GM23248 (cell line): Measurements from ENCODE around the gene KSR2. TPM values are rescaled to one million over a fixed set of nuclear protein-coding genes. Genes with fewer than 3 reads are reported as not detected.
"Not testable (repeated sequence)": the region's sequence is repeated elsewhere in the genome, so short reads cannot be mapped to it uniquely, and the experiment has no call there.

Experiments used
- DNase-seq: peaks from one replicate; pipeline ENCODE4 v3.0.0-alpha.2; 2015
- H2AFZ ChIP-seq: fragments of 200-600 bp; sonication (generic); 2 replicates; pipeline ENCODE4 v1.6.1; 2016; ENCODE audit warnings: antibody characterized with exemption
- H3F3A ChIP-seq: fragments of 200-600 bp; sonication (generic); 2 replicates; pipeline ENCODE4 v1.6.1; 2016; ENCODE audit warnings: mild to moderate bottlenecking, antibody characterized with exemption, mixed run types; ENCODE audit not compliant: insufficient read depth
- H3K27ac ChIP-seq: fragments of 200-600 bp; sonication (generic); 2 replicates; pipeline ENCODE4 v1.5.1; 2016; ENCODE audit warnings: mild to moderate bottlenecking
- H3K27me3 ChIP-seq: fragments of 200-600 bp; sonication (generic); replicated peaks from 2 replicates; pipeline ENCODE4 v1.6.1; 2016; ENCODE audit warnings: mild to moderate bottlenecking; ENCODE audit not compliant: insufficient read depth
- H3K36me3 ChIP-seq: fragments of 200-600 bp; sonication (generic); 2 replicates; pipeline ENCODE4 v1.6.1; 2016; ENCODE audit warnings: low read depth, mild to moderate bottlenecking
- H3K4me1 ChIP-seq: fragments of 200-600 bp; sonication (generic); 2 replicates; pipeline ENCODE4 v1.6.1; 2016; ENCODE audit warnings: mild to moderate bottlenecking; ENCODE audit not compliant: insufficient read depth
- H3K4me2 ChIP-seq: fragments of 200-600 bp; sonication (generic); one replicate; pipeline ENCODE4 v1.6.1; 2016; ENCODE audit warnings: mild to moderate bottlenecking; ENCODE audit not compliant: unreplicated experiment
- H3K4me3 ChIP-seq: fragments of 200-600 bp; sonication (generic); 2 replicates; pipeline ENCODE4 v1.5.1; 2016; ENCODE audit warnings: mild to moderate bottlenecking
- H3K79me2 ChIP-seq: fragments of 200-600 bp; sonication (generic); 2 replicates; pipeline ENCODE4 v1.6.1; 2016; ENCODE audit warnings: mild to moderate bottlenecking; ENCODE audit not compliant: insufficient read depth
- H3K9ac ChIP-seq: fragments of 200-600 bp; sonication (generic); 2 replicates; pipeline ENCODE4 v1.6.1; 2016; ENCODE audit warnings: mild to moderate bottlenecking
- H3K9me2 ChIP-seq: fragments of 200-600 bp; sonication (generic); 2 replicates; pipeline ENCODE4 v1.6.1; 2016; ENCODE audit warnings: mixed run types, mild to moderate bottlenecking, moderate library complexity; ENCODE audit not compliant: insufficient read depth
- H3K9me3 ChIP-seq: fragments of 200-600 bp; sonication (generic); one replicate; pipeline ENCODE4 v1.6.1; 2017; ENCODE audit warnings: low read depth
- H4K20me1 ChIP-seq: fragments of 200-600 bp; sonication (generic); 2 replicates; pipeline ENCODE4 v1.6.0; 2016; ENCODE audit not compliant: insufficient read depth
- EZH2 ChIP-seq: fragments of 200-600 bp; sonication (generic); IDR thresholded peaks from 2 replicates; pipeline ENCODE4 v1.6.1; 2018; ENCODE audit warnings: antibody characterized with exemption, mild to moderate bottlenecking; ENCODE audit not compliant: insufficient read depth, poor library complexity, severe bottlenecking
- EZH2phosphoT487 ChIP-seq: fragments of 200-600 bp; sonication (generic); IDR thresholded peaks from 2 replicates; pipeline ENCODE4 v1.6.1; 2018; ENCODE audit warnings: antibody characterized with exemption, moderate library complexity, mild to moderate bottlenecking, low read depth; ENCODE audit not compliant: insufficient read depth
- WGBS, 2 experiments: methylation state at CpG; one replicate each; pipeline ENCODE4 v1.1.6; 2015 to 2017; ENCODE audit warnings: low lambda C conversion rate in 2 of 2, low coverage in 1 of 2; ENCODE audit errors: missing lambda C conversion rate in 2 of 2; 5-methylcytosine and 5-hydroxymethylcytosine counted together
- in situ Hi-C: fragments of 300-500 bp; cut with MboI; formaldehyde crosslinking; loops from 2 replicates; pipeline ENCODE4 v1.15.0; 2020
- polyA plus RNA-seq: library from polyadenylated mRNA; unstranded; fragments of >200 nt; fragmentation: Nextera tagmentation; extraction: Ambion mirVana; gene quantifications from 2 replicates; pipeline ENCODE4 v1.2.1, GENCODE V29; 2016
- total RNA-seq: library from RNA; depleted of rRNA; stranded (reverse); fragments of >200 nt; shearing (Covaris generic); gene quantifications from 2 replicates; pipeline ENCODE4 v1.2.3, GENCODE V29; 2014

Gene KSR2
- total and polyA plus RNA-seq, 2 experiments from 2014 or later = not detected

DNA sequence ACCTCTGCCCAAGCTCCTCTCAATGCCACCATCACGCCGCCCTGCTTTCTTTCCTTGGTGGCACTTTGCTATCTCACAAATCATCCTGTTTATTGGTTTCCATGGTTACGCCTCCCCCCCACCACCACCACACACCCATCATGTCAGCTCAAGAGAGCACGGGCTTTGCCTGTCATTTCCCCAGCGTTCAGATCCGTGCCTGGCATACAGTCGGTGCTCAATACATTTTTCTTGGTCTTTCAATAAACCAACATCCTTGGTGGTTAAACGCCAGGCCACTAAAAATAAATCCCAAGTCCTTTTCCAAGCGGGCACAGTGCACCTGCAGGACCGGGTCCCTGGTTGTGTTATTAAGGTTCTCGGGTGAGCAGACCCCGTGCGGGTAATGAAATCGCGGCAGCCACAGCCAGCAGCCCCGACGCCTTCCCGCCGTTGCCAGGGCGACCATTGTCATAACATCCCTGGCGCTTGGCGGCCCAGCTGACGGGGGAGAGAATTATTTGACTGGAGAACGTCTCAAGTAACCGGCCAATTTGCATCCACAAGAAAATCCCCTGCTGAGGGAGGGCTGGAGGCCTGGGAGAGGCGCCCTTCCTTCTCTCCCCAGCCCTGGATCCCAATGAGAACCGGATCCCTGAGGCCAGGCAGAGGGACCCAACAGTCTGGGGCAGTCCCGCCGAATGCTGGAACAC, 92.9 kb downstream of the KSR2 start:
- in situ Hi-C loops = loop anchor here (10.0 to 25.0 kb wide), 2 partner anchors 149 to 261 kb away; partner anchors contain the start of gene PEBP1
- Histone ChIP-seq H3F3A (no peaks in the 10 kb centered on the region), H3K27me3 (no peaks in the 10 kb centered on the region), H3K36me3 (no peaks in the 10 kb centered on the region), H4K20me1 (no peaks in the 10 kb centered on the region), H3K9me2 (no peaks in the 10 kb centered on the region), H2AFZ (0 out of 2 replicates have a peak overlapping the region, but pooled peaks have one; percentile 54), H3K4me1 (no peaks in the 10 kb centered on the region), H3K9ac (no peak overlapping the region), H3K4me2 (no peak overlapping the region), H3K79me2 (no peaks in the 10 kb centered on the region), H3K9me3 (no peaks in the 10 kb centered on the region), H3K4me3 (no peak overlapping the region), H3K27ac (no peak overlapping the region)
- peak; percentile 35 for DNase-seq
- 33 to 37% methylated on average over 29 of the region's 29 CpGs for WGBS, 2 experiments
- no peak for TF ChIP-seq EZH2
- TF ChIP-seq EZH2phosphoT487 = no peak

GRCh38 chr12:117874842-117875434, 93.9 kb downstream of the KSR2 start:
- H3K4me2 ChIP-seq = no peak overlapping the region
- no peak overlapping the region for H3K4me3 ChIP-seq
- WGBS, 2 experiments = 7 to 10% methylated on average over 19 of the region's 19 CpGs
- DNase-seq = peak; percentile 86
- H3K9me3 ChIP-seq = no peaks in the 10 kb centered on the region
- H3K27me3 ChIP-seq = no peaks in the 10 kb centered on the region
- H3K9ac ChIP-seq = no peak overlapping the region
- no peaks in the 10 kb centered on the region for H3F3A ChIP-seq
- H3K4me1 ChIP-seq = no peaks in the 10 kb centered on the region
- peak overlapping the region; percentile 54; the same call in 1 of the 2 replicates for H2AFZ ChIP-seq
- H3K79me2 ChIP-seq = no peaks in the 10 kb centered on the region
- no peaks in the 10 kb centered on the region for H3K36me3 ChIP-seq
- no peak overlapping the region for H3K27ac ChIP-seq
- H3K9me2 ChIP-seq = no peaks in the 10 kb centered on the region
- in situ Hi-C loops = loop anchor here (10.0 to 25.0 kb wide), 2 partner anchors 150 to 262 kb away; partner anchors contain the start of gene PEBP1
- TF ChIP-seq EZH2 (no peak), EZH2phosphoT487 (no peak)
- no peaks in the 10 kb centered on the region for H4K20me1 ChIP-seq

GRCh38 chr12:117874198-117874597, 94.6 kb downstream of the KSR2 start:
- H3K4me3 ChIP-seq, H4K20me1 ChIP-seq, H3K4me2 ChIP-seq, H3K27me3 ChIP-seq, H3K4me1 ChIP-seq, H3K9ac ChIP-seq, H2AFZ ChIP-seq, H3K9me2 ChIP-seq, H3K27ac ChIP-seq, H3K36me3 ChIP-seq, DNase-seq, H3F3A ChIP-seq, H3K9me3 ChIP-seq, H3K79me2 ChIP-seq: not testable (repeated sequence)
- WGBS, 2 experiments = 53 to 57% methylated on average over 3 of the region's 3 CpGs
- in situ Hi-C loops = loop anchor here (10.0 kb wide), 1 partner anchor 151 kb away; no protein-coding TSS in a partner anchor

GRCh38 chr12:117872546-117873169, 96.1 kb downstream of the KSR2 start:
- TF ChIP-seq EZH2phosphoT487 (no peak), EZH2 (no peak)
- no peak overlapping the region for H3K4me2 ChIP-seq
- no peaks in the 10 kb centered on the region for H3K79me2 ChIP-seq
- peak; percentile 30 for DNase-seq
- H3K4me3 ChIP-seq = no peak overlapping the region
- no peaks in the 10 kb centered on the region for H3K4me1 ChIP-seq
- no peaks in the 10 kb centered on the region for H3K9me2 ChIP-seq
- no peak overlapping the region for H3K9ac ChIP-seq
- no peaks in the 10 kb centered on the region for H3K9me3 ChIP-seq
- H3K27me3 ChIP-seq = no peaks in the 10 kb centered on the region
- H3K27ac ChIP-seq = no peak overlapping the region
- 43 to 44% methylated on average over 7 of the region's 7 CpGs for WGBS, 2 experiments
- no peaks in the 10 kb centered on the region for H3F3A ChIP-seq
- no peaks in the 10 kb centered on the region for H4K20me1 ChIP-seq
- in situ Hi-C loops = loop anchor here (10.0 kb wide), 1 partner anchor 152 kb away; no protein-coding TSS in a partner anchor
- no peak overlapping the region for H2AFZ ChIP-seq
- H3K36me3 ChIP-seq = no peaks in the 10 kb centered on the region
